Trophoblast cell (in vitro differentiated cells and primary cell): ENCODE data around the gene CUEDC1. TPM values are rescaled to one million over a fixed set of nuclear protein-coding genes. Genes with fewer than 3 reads are reported as not detected.

Source experiments
- DNase-seq, 2 donors: peaks; one replicate each; pipeline ENCODE4 v3.0.0-alpha.2; 2016
- H2AFZ ChIP-seq: 2 replicates; pipeline ENCODE4 v1.6.1; 2013; ENCODE audit warnings: low read length, moderate library complexity, mild to moderate bottlenecking; ENCODE audit not compliant: insufficient read depth, poor library complexity
- H2AK5ac ChIP-seq: 2 replicates; pipeline ENCODE4 v1.6.1; 2013; ENCODE audit warnings: mild to moderate bottlenecking, low read length
- H2BK120ac ChIP-seq: 2 replicates; pipeline ENCODE4 v1.6.1; 2013; ENCODE audit warnings: low read length, mild to moderate bottlenecking, moderate library complexity; ENCODE audit not compliant: insufficient read depth, poor library complexity
- H2BK12ac ChIP-seq: 2 replicates; pipeline ENCODE4 v1.6.1; 2013; ENCODE audit warnings: mild to moderate bottlenecking, low read length, moderate library complexity
- H2BK5ac ChIP-seq: 2 replicates; pipeline ENCODE4 v1.6.1; 2013; ENCODE audit warnings: low read length, low read depth, moderate library complexity, mild to moderate bottlenecking; ENCODE audit not compliant: poor library complexity
- H3K14ac ChIP-seq: 2 replicates; pipeline ENCODE4 v1.6.1; 2013; ENCODE audit warnings: mild to moderate bottlenecking, low read length
- H3K18ac ChIP-seq: 2 replicates; pipeline ENCODE4 v1.6.1; 2013; ENCODE audit warnings: mild to moderate bottlenecking, low read length
- H3K23ac ChIP-seq: 2 replicates; pipeline ENCODE4 v1.6.1; 2013; ENCODE audit warnings: low read length
- H3K27ac ChIP-seq: 2 replicates; pipeline ENCODE4 v1.5.1; 2013; ENCODE audit warnings: low read depth, mild to moderate bottlenecking, inconsistent platforms, low read length, moderate library complexity
- H3K27me3 ChIP-seq: 2 replicates; pipeline ENCODE4 v1.6.1; 2013; ENCODE audit warnings: inconsistent platforms, mild to moderate bottlenecking, low read length, moderate library complexity; ENCODE audit not compliant: insufficient read depth
- H3K36me3 ChIP-seq, 2 experiments: 1 replicate in 1 of 2; 2 replicates in 1 of 2; pipeline ENCODE4 v1.6.1; 2013; ENCODE audit warnings: low read length in 2 of 2, mild to moderate bottlenecking in 2 of 2, moderate library complexity in 1 of 2; ENCODE audit not compliant: insufficient read depth in 2 of 2, control insufficient read depth in 1 of 2
- H3K4ac ChIP-seq: 2 replicates; pipeline ENCODE4 v1.6.1; 2013; ENCODE audit warnings: low read depth, mild to moderate bottlenecking, low read length, moderate library complexity
- H3K4me1 ChIP-seq, 2 experiments: 1 replicate in 1 of 2; 2 replicates in 1 of 2; pipeline ENCODE4 v1.6.1; 2013; ENCODE audit warnings: low read length in 2 of 2, mild to moderate bottlenecking in 2 of 2, moderate library complexity in 1 of 2; ENCODE audit not compliant: insufficient read depth in 2 of 2, control insufficient read depth in 1 of 2
- H3K4me2 ChIP-seq: 2 replicates; pipeline ENCODE4 v1.6.1; 2013; ENCODE audit warnings: inconsistent platforms, mild to moderate bottlenecking, low read length, moderate library complexity
- H3K4me3 ChIP-seq: 2 replicates; pipeline ENCODE4 v1.5.1; 2013; ENCODE audit warnings: mild to moderate bottlenecking, low read depth, low read length, inconsistent platforms
- H3K79me1 ChIP-seq: one replicate; pipeline ENCODE4 v1.6.1; 2013; ENCODE audit warnings: low read length
- H3K79me2 ChIP-seq: 2 replicates; pipeline ENCODE4 v1.6.1; 2013; ENCODE audit warnings: low read length, mild to moderate bottlenecking; ENCODE audit not compliant: control insufficient read depth, insufficient read depth, poor library complexity
- H3K9ac ChIP-seq: 2 replicates; pipeline ENCODE4 v1.6.1; 2013; ENCODE audit warnings: mild to moderate bottlenecking, low read length
- H3K9me3 ChIP-seq: 2 replicates; pipeline ENCODE4 v1.6.1; 2013; ENCODE audit warnings: low read depth, mild to moderate bottlenecking, control low read depth, inconsistent platforms, low read length; ENCODE audit not compliant: insufficient read depth
- H4K12ac ChIP-seq: 2 replicates; pipeline ENCODE4 v1.6.1; 2013; ENCODE audit warnings: low read depth, mild to moderate bottlenecking, low read length, moderate library complexity
- H4K8ac ChIP-seq: 2 replicates; pipeline ENCODE4 v1.6.1; 2013; ENCODE audit warnings: low read depth, mild to moderate bottlenecking, low read length, moderate library complexity
- H4K91ac ChIP-seq: one replicate; pipeline ENCODE4 v1.6.1; 2013; ENCODE audit warnings: low read depth, mild to moderate bottlenecking, low read length, moderate library complexity
- WGBS: extraction: QIAGEN DNeasy Blood & Tissue Kit; methylation state at CpG from one replicate; pipeline ENCODE4 v1.1.7; 2013; ENCODE audit warnings: missing lambda C conversion rate; ENCODE audit not compliant: insufficient read length, insufficient coverage; ENCODE audit errors: extremely low coverage; 5-methylcytosine and 5-hydroxymethylcytosine counted together
- polyA plus RNA-seq: library from polyadenylated mRNA; stranded (reverse); fragments of 200-250 nt; gene quantifications from 2 replicates; pipeline ENCODE4 v1.2.3, GENCODE V29; 2013

The CUEDC1 gene, protein sequence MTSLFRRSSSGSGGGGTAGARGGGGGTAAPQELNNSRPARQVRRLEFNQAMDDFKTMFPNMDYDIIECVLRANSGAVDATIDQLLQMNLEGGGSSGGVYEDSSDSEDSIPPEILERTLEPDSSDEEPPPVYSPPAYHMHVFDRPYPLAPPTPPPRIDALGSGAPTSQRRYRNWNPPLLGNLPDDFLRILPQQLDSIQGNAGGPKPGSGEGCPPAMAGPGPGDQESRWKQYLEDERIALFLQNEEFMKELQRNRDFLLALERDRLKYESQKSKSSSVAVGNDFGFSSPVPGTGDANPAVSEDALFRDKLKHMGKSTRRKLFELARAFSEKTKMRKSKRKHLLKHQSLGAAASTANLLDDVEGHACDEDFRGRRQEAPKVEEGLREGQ
- 12.4 and 13.0 TPM in 2 replicates for polyA plus RNA-seq

DNA sequence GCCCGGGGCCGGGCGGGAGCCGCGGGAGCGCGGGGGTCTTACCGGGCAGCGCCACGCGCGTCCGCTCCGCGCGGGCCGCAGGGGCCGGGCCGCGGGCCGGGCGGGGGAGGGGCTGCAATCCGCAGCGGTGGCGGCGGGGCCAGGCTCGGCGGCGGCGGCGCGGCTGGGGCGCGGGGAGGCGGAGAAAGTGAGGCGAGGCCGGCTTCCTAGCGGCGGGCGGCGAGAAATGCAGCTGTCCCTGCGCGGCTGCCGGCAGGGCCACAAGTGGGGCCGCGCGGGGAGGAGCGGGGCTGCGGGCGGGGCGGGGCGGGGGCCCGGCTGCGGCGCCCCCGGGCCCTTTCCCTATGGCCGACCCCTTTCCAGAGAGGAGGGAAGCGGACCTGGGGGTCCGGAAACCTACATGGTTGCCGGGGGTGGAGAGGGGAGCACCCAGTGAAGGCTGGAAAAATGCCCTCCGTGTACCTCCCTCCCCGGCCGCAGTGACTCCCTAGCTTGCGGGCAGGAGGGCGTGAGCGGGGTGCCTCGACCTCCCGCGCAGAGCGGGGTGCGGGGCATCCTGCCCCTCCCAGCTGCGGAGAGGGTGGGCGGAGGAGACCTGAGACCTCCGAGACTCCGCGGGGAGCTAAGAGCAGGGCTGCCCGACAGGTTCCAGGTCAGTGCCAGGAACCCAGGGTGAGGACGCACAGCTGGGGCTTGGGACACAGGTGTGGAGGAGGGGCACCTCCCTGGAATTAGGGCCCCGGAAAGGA, at the start of gene CUEDC1:
TSS of gene CUEDC1 (minus strand) at position 230 of the 749 bp plus-strand sequence. CDS start 69,848 bp downstream, outside the sequence.
- Histone ChIP-seq H3K79me1 (peaks cover 14% of the 10 kb centered on the region), H3K23ac (no peak within 1 kb of the TSS), H3K4me2 (peak within 1 kb of the TSS; percentile 63), H3K4me3 (peak within 1 kb of the TSS; percentile 74), H4K91ac (peak within 1 kb of the TSS; percentile 95), H2BK5ac (peak within 1 kb of the TSS; percentile 52), H3K9me3 (peaks cover 1% of the 10 kb centered on the region), H3K18ac (peak within 1 kb of the TSS; percentile 85), H3K27ac (peak within 1 kb of the TSS; percentile 72), H2AFZ (peak within 1 kb of the TSS; percentile 77), H4K12ac (peak within 1 kb of the TSS; percentile 61), H3K36me3 (no peaks in the 10 kb centered on the region), H3K4ac (peak within 1 kb of the TSS; percentile 49), H4K8ac (peak within 1 kb of the TSS; percentile 70), H2AK5ac (peak within 1 kb of the TSS; percentile 31), H2BK120ac (peak within 1 kb of the TSS; percentile 76), H3K9ac (peak within 1 kb of the TSS; percentile 73), H2BK12ac (peak within 1 kb of the TSS; percentile 75), H3K27me3 (no peaks in the 10 kb centered on the region), H3K79me2 (peaks cover 7% of the 10 kb centered on the region), H3K14ac (peak within 1 kb of the TSS; percentile 67), H3K4me1 (peaks cover 26 to 29% of the 10 kb centered on the region in 2 experiments)
- no CpG with 5 or more reads among the region's 79 CpGs for WGBS
- peak; percentile 42 to 69 for DNase-seq

DNA sequence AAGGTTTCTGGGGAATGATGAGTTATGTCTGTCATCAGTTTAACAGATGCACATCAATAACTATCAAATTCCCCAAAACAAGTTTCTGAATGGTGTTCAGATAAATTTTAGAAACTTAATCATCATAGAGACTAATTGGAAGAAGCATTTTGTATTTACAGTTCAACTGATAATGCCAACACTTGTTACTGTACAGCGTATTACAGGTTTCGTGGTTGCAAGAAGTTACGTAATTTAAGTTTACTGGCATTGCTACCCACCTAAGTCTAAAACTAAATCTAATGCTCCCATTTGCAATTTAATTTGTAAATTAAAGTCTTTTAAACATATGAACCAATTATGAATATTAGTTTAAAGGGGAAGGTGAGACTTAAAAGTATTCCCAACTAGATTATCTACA, 48.8 kb upstream of the CUEDC1 start:
- Histone ChIP-seq H4K91ac (no peak overlapping the region), H3K4me1 (peaks cover 2 to 3% of the 10 kb centered on the region in 2 experiments), H2AFZ (no peak overlapping the region), H4K8ac (no peak overlapping the region), H3K9ac (no peak overlapping the region), H2AK5ac (no peak overlapping the region), H3K14ac (no peak overlapping the region), H2BK120ac (no peak overlapping the region), H3K79me2 (peaks cover 15% of the 10 kb centered on the region), H3K4me2 (no peak overlapping the region), H4K12ac (no peak overlapping the region), H3K27ac (no peak overlapping the region), H3K4me3 (no peak overlapping the region), H3K23ac (no peak overlapping the region), H3K9me3 (no peaks in the 10 kb centered on the region), H2BK12ac (no peak overlapping the region), H3K27me3 (no peaks in the 10 kb centered on the region), H2BK5ac (no peak overlapping the region), H3K36me3 (peaks cover 6 to 12% of the 10 kb centered on the region in 2 experiments), H3K18ac (no peak overlapping the region), H3K4ac (no peak overlapping the region), H3K79me1 (peaks cover 14% of the 10 kb centered on the region)
- no CpG with 5 or more reads among the region's 3 CpGs for WGBS
- DNase-seq = no peak

- peaks cover 7 to 12% of the 10 kb centered on the region in 2 experiments for H3K36me3 ChIP-seq
- H3K79me1 ChIP-seq = peaks cover 14% of the 10 kb centered on the region
- no peak overlapping the region for H3K9ac ChIP-seq
- no peak overlapping the region for H2BK12ac ChIP-seq
- H4K91ac ChIP-seq = no peak overlapping the region
- no peaks in the 10 kb centered on the region for H3K27me3 ChIP-seq
- no CpG with 5 or more reads among the region's 2 CpGs for WGBS
- no peak overlapping the region for H3K27ac ChIP-seq
- no peak overlapping the region for H3K14ac ChIP-seq
- no peaks in the 10 kb centered on the region for H3K9me3 ChIP-seq
- no peak overlapping the region for H2BK5ac ChIP-seq
- H3K23ac ChIP-seq = no peak overlapping the region
- H2AFZ ChIP-seq = no peak overlapping the region
- peaks cover 15% of the 10 kb centered on the region for H3K79me2 ChIP-seq
- no peak overlapping the region for H3K4ac ChIP-seq
- no peak overlapping the region for H4K8ac ChIP-seq
- H2BK120ac ChIP-seq = no peak overlapping the region
- no peak overlapping the region for H3K18ac ChIP-seq
- DNase-seq = no peak
- H3K4me3 ChIP-seq = no peak overlapping the region
- H3K4me1 ChIP-seq = peaks cover 0 to 2% of the 10 kb centered on the region in 2 experiments
- H3K4me2 ChIP-seq = no peak overlapping the region
- H4K12ac ChIP-seq = no peak overlapping the region
- H2AK5ac ChIP-seq = no peak overlapping the region
Measured at GRCh38 chr17:58002973-58003372, 47.8 kb upstream of the CUEDC1 start.

GRCh38 chr17:58002154-58002948, 47.1 kb upstream of the CUEDC1 start:
- H3K9me3 ChIP-seq = no peaks in the 10 kb centered on the region
- H3K36me3 ChIP-seq = peaks cover 10 to 18% of the 10 kb centered on the region in 2 experiments
- H3K79me2 ChIP-seq = peaks cover 12% of the 10 kb centered on the region
- H4K91ac ChIP-seq = no peak overlapping the region
- no peak overlapping the region for H2AFZ ChIP-seq
- peaks cover 0 to 2% of the 10 kb centered on the region in 2 experiments for H3K4me1 ChIP-seq
- H3K4ac ChIP-seq = no peak overlapping the region
- H4K8ac ChIP-seq = no peak overlapping the region
- 100% methylated on average over 1 of the region's 4 CpGs for WGBS
- H2AK5ac ChIP-seq = no peak overlapping the region
- no peak overlapping the region for H3K14ac ChIP-seq
- peaks cover 10% of the 10 kb centered on the region for H3K79me1 ChIP-seq
- H2BK5ac ChIP-seq = no peak overlapping the region
- H3K9ac ChIP-seq = no peak overlapping the region
- H3K23ac ChIP-seq = no peak overlapping the region
- H3K27me3 ChIP-seq = no peaks in the 10 kb centered on the region
- no peak overlapping the region for H4K12ac ChIP-seq
- no peak for DNase-seq
- no peak overlapping the region for H2BK120ac ChIP-seq
- H3K4me3 ChIP-seq = no peak overlapping the region
- no peak overlapping the region for H3K4me2 ChIP-seq
- H3K18ac ChIP-seq = no peak overlapping the region
- no peak overlapping the region for H2BK12ac ChIP-seq
- no peak overlapping the region for H3K27ac ChIP-seq
